GM18505 (cell line): ENCODE measurements around the gene NDUFAF2.
"Not testable (repeated sequence)": the region's sequence is repeated elsewhere in the genome, so short reads cannot be mapped to it uniquely, and the experiment has no call there.

Source experiments
- ATAC-seq: cut with Tn5 transposase; IDR thresholded peaks from one replicate; pipeline ENCODE4 v1.9.1; 2021; ENCODE audit not compliant: unreplicated experiment
- POLR2A ChIP-seq: IDR thresholded peaks from 4 replicates; pipeline ENCODE4 v1.6.1; 2011; ENCODE audit warnings: borderline replicate concordance; ENCODE audit not compliant: insufficient read depth, insufficient read length; ENCODE audit errors: extremely low read depth

Gene NDUFAF2

DNA sequence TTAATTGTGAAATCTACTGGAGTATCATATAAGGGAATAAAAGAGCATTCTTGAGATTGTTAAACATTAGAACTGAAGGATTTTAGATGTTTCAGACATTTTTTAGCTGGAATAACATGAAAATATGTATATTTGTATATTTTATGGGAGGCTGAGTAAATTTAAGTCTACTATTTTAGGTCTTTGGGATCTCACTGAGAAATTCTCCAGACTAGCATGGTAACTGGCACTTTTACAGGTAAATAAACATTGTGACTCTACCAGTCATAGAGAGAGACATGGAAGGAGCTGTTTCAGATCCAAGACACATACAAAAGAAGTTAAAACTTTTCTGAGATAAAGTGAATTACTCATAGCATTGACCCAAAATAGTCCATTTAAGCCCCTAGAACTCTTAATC lies 59.4 kb downstream of the NDUFAF2 start:
- no peak for TF ChIP-seq POLR2A
- ATAC-seq: no peak

DNA sequence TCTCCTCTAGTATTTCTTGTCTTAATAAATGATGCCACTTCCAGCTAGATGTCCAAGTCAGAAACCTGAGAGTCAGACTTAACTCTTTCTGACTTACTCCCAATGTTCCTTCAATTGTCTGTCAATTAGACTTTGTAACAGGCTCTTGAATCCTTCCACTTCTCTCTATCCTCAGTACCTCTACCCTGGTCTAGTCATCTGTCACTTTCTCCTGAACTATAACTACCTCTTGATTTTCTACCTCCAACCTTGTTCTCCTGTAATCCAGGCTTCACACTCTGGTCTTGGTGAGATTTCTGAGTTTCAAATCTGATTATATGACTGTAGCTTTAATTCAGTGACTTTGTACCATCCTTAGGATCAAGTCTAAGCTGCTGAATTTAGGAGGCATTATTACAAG lies 64.9 kb downstream of the NDUFAF2 start:
- no peak for TF ChIP-seq POLR2A
- no peak for ATAC-seq

DNA sequence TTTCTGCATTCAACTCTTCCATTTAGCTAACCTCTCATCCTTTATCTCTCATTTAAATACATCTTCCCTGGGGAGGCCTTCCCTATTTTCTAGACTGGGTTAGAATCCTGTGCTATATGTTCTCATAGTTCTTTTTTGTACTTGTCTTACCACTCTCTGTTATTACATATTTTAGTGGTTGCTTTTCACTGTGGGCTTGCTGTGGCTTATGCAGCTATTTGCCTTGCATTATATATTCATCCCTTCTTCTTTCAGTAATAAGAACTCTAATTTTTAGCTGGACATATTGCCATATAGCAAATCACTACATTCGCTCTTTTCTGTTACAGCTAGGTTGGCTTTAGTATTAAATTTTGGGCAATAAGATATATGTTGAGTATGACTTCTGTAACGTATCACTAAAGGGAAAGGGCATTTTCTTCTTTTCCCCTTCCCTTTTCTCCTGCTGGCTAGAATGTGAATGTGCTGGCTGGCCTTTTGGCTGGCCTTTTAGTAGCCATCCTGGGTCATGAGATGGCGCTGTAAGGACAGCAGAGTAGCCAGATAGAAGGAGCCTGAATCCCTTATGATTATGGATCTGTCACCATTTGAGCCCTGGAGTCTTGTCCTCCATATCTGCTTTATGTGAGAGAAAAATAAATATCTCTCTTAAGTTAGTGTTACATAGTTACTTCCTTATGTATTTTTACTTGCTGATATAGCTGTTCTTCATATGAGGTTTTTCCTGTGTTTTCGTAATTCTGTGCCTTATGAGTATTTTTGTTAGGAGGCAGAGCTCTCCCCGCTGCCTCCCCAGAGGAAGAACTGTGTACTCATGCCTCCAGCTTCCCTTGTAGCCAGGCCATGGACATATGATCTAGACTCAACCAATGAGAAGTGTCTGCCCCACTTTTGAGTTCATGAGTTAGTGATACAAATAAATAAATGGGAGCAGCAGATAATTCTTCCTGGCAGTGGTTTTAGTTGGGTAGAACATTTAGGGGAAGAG lies 65.8 kb downstream of the NDUFAF2 start:
- ATAC-seq: no peak
- no peak for TF ChIP-seq POLR2A

DNA sequence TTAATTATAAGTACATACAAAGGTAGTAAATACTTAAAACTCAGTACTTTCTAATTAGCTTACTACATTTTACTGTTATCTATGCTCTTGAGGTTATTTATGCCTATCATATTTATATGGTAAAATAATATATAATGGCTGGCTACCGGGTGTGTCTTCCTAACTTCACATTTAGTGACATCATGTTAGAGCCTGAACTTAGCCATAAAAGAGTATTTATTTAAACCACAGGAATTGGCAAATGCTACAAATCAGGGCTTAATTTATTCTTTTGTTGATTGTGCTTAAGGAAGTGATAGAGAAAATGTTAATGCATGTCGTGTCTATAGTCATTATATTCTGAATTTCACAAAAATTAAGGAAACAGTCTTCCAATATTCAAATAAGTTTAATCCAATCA lies 73.1 kb downstream of the NDUFAF2 start:
- ATAC-seq: no peak
- no peak for TF ChIP-seq POLR2A

DNA sequence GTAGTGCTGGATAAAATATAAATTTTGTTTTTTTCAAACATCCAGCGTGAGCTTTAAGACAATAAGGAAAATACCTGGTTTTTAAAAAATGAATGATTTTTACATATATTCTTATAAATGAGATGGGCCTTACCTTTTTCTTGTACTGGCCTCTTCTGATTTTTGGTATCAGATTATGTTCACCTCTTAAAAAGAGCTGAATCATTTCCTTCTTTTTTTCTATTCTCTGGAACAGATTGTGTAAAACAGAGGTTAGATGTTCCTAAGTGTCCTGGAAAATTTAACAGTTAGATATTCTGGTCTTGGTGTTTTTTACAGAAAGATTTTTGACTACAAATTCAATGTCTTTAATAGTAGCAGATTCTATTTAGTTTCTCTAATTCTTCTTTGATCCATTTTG lies 74.6 kb downstream of the NDUFAF2 start:
- no peak for TF ChIP-seq POLR2A

DNA sequence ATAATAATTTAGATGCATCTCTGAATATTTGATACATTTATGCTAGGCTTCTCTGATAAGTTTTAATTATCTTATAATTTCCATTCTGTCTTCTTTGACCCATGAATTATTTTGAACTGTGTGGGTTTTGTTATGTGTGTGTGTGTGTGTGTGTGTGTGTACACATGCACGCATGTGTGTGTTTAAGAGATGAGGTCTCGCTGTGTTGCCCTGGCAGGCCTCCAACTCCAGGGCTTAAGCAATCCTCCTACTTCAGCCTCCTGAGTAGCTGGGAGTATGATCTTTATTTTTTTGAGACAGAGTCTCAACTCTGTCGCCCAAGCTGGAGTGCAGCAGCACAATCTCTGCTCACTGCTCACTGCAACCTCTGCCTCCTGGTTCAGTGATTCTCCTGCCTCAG lies 75.4 kb downstream of the NDUFAF2 start:
- no peak for ATAC-seq
- TF ChIP-seq POLR2A: no peak

More for the DNA sequence above, 74.6 kb downstream of the NDUFAF2 start:
- ATAC-seq: no peak

DNA sequence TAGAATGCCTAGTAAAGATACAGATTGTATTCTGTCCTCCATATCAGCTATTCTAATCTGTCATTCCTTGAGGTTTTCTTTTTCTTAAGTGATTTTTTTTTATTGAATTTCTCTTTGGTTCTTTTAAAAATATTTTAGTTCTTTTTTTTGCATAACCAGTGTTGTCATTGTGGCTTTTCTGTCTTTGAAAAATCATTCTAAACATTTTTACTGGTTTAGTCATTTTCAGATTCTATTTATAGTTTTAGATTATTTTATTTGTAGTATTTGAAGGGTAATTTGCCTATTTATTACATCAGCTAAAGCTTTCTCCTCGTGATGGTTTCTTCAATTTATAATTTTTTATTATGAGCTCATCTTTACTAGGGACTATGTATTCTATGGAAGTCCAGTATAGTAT lies 78.1 kb downstream of the NDUFAF2 start:
- no peak for TF ChIP-seq POLR2A

DNA sequence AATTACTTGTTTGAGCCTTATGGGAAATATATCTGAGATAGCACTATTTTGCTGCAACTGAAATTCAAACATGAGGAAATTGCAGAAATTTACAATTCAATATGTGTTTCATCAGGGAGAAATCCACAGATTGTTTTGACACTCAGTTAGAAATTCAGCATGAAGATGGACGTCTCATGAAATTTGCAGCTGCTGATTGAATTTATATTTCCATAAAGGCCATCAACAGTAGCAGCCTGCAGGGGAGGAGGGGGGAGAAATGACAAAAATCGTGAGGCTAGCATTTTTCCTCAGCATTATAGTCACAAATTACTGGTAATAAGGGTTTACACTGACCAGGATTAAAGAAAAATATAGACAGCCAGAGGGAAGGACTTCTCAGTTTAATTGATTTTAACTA lies 81.0 kb downstream of the NDUFAF2 start:
- no peak for TF ChIP-seq POLR2A
- no peak for ATAC-seq

More for the DNA sequence above, 78.1 kb downstream of the NDUFAF2 start:
- ATAC-seq: no peak

DNA sequence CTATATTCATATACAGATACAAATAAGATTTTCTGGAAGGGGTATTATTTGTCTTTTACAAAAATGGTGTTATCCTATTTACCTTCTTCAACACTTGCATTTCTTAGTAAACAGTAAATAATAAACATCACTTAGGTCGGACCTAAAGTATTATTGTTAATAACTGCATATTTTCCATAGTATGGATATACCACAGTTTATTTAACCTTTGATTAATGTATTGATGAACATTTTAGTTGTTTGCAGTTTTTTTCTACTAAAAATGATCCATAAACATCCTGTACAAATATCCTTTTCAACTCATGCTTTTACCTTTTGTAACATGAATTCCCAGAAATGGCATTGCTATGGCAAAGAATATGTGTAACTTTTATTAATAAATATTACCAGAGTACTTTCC lies 83.4 kb downstream of the NDUFAF2 start:
- ATAC-seq: no peak
- TF ChIP-seq POLR2A: no peak

DNA sequence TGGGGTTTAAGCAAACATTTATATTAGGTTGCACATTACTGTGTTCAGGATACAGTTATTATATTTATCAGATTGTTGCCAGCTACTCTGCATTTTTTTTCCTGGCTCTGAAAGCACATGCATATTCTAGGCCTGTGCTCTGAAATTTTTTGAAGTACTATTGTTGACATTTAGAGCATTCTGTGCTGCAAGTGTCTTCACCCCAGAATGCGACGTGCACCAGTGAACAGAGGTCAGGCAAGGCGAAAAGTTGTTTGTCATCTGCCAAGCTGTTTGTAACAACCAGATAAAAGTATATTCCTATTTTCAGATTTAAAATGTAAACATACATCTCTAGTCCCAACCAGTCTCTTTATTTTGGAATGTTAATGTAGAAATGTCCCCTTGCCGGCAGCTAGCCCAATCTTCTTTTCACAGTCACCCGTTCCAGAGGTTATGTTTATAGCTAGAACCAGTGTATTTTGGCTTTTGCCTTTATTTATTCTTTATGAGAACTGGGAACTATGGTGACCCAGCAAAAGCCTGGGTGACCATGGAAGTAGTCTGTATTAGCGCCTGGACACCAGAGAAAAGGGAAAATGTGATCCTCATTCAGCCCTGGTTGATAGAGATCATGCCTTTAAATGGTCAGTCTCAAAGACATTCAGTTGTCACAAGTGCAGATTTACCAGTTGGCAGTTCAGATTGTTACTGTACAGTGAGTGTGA lies 84.6 kb downstream of the NDUFAF2 start:
- ATAC-seq: no peak
- no peak for TF ChIP-seq POLR2A

DNA sequence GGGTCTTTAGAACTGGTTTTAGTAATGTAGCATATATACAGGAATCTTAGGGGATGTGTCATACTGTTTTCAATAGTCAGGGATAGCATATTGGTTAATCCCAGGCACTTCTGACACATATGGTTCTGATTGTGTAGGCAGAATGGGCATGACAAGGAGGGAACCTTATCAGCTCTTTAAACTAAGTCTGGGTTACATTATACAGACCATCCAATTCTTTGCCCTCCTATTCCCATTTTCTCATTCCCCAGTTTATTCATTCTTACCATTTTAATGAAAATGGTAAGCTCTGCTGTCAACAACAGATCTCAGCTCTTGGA lies 85.1 kb downstream of the NDUFAF2 start:
- ATAC-seq: no peak

DNA sequence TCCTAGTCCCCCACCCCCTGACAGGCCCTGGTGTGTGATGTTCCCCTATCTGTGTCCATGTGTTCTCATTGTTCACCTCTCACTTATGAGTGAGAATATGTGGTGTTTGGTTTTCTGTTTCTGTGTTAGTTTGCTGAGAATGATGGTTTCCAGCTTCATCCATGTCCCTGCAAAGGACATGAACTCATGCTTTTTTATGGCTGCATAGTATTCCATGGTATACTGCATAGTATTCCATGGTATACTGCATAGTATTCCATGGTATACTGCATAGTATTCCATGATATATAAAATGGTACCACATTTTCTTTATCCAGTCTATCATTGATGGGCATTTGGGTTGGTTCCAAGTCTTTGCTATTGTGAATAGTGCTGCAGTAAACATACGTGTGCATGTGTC lies 86.3 kb downstream of the NDUFAF2 start:
- ATAC-seq: not testable (repeated sequence)

More for the DNA sequence above, 85.1 kb downstream of the NDUFAF2 start:
- TF ChIP-seq POLR2A: no peak

DNA sequence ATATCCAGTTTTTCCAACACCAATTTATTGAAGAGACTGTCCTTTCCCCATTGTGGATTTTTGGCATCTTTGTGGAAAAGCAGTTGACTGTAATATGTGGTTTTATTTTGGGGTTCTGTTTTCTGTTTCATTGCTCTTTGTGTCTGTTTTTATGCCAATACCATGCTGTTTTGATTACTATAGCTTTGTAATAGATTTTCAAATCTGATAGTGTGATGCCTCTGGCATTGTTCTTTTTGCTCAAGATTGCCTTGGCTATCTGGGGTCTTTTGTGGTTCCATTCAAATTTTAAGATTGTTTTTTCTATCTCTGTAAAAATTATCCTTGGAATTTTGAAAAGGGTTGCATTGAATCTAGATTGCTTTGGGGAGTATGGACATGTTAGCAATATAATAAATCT lies 99.5 kb downstream of the NDUFAF2 start:
- no peak for ATAC-seq
- TF ChIP-seq POLR2A: no peak

DNA sequence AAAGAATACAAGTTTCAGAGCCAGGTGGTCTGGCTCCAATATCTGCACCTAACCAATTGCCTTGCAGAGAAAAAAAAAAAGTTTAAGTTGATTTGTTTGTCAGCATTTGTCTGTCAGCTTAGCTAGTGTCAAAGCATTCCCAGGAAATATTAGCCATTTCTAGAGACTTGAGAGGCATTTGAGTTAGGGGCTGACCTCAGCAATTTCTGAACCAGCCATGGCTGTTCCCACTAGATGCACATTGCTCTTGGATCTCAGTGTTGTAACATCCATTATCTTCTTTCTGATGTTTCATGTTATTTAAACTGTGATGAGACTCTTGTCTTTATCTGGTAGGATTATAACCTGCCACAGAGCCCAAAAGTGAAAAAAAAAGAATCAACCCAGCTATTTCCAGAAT lies 102.3 kb downstream of the NDUFAF2 start:
- TF ChIP-seq POLR2A: no peak
- no peak for ATAC-seq
